HG02678 (cell line): ENCODE results near the gene ZNF750.

Experiments
- ATAC-seq: cut with Tn5 transposase; IDR thresholded peaks from one replicate; pipeline ENCODE4 v1.9.1; 2021; ENCODE audit warnings: mild to moderate bottlenecking, moderate library complexity; ENCODE audit not compliant: unreplicated experiment

Gene ZNF750

GRCh38 chr17:82860606-82861392 is 21.0 kb upstream of the ZNF750 start:
- no peak for ATAC-seq

- ATAC-seq, result peak; percentile 39
These were observed 19.9 kb upstream of the ZNF750 start for GRCh38 chr17:82859431-82860403.

GRCh38 chr17:82858376-82859126 is 18.7 kb upstream of the ZNF750 start:
- no peak for ATAC-seq

GRCh38 chr17:82856361-82856760 is 16.5 kb upstream of the ZNF750 start:
- no peak for ATAC-seq

- ATAC-seq, result no peak
These were observed 14.4 kb upstream of the ZNF750 start for GRCh38 chr17:82854226-82854625.

GRCh38 chr17:82851381-82851780 is 11.6 kb upstream of the ZNF750 start:
- ATAC-seq, result no peak

GRCh38 chr17:82849076-82849945 is 9.5 kb upstream of the ZNF750 start:
- ATAC-seq, result no peak

- ATAC-seq, result no peak
These were observed 8.3 kb upstream of the ZNF750 start for GRCh38 chr17:82848022-82848592.

GRCh38 chr17:82846061-82846691 is 6.4 kb upstream of the ZNF750 start:
- no peak for ATAC-seq

- ATAC-seq, result no peak
These were observed 5.5 kb upstream of the ZNF750 start for GRCh38 chr17:82845163-82845807.

GRCh38 chr17:82844796-82845162 is 5.0 kb upstream of the ZNF750 start:
- ATAC-seq, result no peak

- no peak for ATAC-seq
These were observed 4.3 kb upstream of the ZNF750 start for GRCh38 chr17:82843904-82844680.

GRCh38 chr17:82841921-82842596 is 2.2 kb upstream of the ZNF750 start:
- ATAC-seq, result no peak

- ATAC-seq, result no peak
These were observed 609 bp upstream of the ZNF750 start for GRCh38 chr17:82840431-82840831.

GRCh38 chr17:82838386-82839063 is 1.3 kb downstream of the ZNF750 start:
- no peak for ATAC-seq

- ATAC-seq, result no peak
These were observed 2.1 kb downstream of the ZNF750 start for GRCh38 chr17:82837586-82838320.
